ENCODE measurements around the gene FOSL1.

The FOSL1 gene

DNA sequence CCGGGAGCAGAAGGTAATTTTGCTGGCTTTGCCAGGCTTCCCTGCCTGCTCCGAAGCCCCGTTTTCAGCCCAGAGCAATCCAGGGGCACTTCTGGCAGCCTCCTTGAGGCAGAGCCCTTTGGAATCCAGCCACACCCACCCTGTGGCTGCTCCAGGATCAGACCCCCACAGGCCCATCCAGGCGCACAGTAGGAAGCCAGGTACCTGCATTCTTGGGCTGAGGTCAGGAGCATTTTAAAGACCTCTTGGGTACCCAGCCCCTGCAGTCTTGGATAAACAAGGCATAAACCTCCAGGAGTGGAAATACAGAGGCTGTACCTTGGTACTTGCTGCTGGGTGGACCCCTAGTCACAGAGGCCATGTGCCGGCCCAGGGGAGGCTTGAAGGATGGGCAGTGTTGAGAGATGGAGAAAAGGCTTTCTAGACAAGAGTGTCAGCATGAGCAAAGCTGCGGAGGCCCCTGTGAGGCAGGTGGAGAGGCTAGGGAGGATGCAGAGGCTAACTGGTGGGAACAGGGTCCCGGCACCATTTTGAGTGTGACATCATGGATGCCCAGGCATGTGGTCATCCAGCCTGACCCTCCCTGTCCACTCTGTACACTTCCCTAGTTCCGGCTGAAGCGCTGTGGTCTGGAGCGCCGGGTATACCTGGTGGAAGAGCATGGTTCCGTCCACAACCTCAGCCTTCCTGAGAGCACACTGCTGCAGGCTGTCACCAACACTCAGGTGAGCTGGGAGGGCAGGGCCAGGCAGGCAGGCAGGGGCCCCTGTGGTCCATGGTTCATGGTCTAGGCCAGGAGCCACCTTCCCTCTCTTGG lies 36.1 kb downstream of the FOSL1 start:
- no peak for DNase-seq

GRCh38 chr11:65862941-65863888 lies 37.0 kb downstream of the FOSL1 start:
- no peak for DNase-seq

DNA sequence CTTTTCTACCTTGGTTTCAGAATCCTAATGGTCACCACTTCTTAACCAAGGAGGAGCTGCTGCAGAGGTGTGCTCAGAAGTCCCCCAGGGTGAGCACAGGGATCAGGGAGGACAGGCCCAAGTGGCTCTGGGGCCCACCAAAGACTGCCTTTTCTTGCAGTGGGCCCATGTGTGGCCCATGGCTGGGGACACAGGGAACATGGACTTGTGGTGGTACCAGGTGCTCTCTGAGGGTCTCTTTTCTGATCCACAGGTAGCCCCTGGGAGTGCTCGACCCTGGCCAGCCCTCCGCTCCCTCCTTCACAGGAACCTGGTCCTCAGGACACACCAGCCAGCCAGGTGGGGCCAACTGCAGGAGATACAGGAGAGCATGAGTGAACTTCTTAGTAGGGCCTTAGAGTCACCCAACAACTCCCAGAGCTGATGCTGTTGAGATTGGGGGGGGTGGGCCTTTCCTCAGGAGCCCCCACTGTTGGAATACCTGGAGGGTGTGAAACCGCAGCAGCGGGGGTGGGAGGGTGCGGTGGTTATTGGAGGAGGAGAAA lies 37.9 kb downstream of the FOSL1 start:
- DNase-seq = no peak

DNA sequence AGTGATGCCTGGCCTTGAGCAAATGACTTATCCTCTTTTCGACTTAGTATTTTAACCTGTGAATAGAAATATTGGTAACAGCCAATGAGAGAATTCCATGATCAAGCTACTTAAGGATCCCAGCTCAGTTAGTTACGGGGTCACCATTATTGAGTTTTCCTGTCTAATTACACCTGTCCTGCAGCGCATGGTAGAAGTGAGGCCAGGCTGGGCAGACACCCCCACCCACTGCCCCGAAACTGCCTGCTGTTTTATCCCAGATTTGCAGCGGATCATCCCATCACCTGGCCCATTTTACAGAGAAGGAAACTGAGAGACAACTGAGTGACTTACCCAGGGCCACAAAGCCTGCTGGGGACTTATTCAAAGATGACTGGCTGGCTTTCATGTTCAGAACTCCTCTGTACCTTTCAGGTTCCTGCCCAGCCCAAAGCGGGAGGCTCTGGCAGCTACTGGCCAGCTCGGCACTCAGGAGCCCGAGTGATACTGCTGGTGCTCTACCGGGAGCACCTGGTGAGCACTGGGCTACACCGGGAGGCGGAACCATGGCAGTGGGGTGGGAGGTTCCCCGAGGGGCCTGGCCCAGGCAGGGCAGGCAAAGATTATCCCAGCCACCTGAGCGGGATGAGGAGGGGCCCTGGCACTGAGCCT lies 38.5 kb downstream of the FOSL1 start:
- DNase-seq = no peak

DNA sequence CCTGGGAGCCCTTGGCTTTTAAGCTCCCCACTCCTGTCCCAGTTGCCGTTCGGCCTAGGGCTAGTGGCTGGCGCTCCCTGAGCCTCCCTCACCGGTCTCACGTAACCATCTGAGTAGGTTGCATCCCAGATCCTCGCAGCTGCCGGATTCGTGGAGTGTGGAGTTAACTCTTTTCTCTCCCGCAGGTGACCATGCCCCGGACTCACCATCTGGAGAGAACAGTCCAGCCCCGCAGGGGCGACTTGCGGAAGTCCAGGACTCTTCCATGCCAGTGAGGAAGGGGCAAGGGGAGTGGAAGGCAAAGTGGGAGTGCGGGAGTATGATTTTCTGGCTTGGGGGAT lies 39.1 kb downstream of the FOSL1 start:
- no peak for DNase-seq

DNA sequence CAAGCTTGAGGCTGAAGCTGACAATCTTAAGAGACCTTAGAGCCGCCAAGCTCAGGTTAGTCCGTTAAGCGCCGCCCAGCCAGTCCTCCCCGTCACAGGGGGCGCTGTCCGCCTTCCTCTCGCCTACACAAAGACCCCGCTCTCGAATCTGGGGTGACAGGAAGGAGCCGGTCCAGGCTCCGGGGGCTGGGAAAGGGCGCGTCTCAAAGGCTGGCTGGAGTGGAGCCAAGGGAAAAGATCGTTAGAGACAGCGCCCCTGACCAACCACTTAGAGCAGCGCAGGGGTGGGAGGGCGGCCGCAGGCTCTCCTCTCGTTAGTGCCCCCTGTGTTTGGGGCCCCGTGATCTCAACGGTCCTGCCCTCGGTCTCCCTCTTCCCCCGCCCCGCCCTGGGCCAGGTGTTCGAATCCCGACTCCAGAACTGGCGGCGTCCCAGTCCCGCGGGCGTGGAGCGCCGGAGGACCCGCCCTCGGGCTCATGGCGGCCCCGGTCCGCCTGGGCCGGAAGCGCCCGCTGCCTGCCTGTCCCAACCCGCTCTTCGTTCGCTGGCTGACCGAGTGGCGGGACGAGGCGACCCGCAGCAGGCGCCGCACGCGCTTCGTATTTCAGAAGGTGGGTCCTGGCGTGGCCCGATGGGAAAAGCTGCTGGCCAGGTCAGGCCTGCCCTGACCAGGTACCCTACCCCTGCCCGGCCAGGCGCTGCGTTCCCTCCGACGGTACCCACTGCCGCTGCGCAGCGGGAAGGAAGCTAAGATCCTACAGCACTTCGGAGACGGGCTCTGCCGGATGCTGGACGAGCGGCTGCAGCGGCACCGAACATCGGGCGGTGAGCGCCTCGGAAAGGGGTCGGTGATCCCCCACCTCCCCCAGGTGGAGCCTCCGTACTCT lies 39.7 kb downstream of the FOSL1 start, which contains the start of gene MUS81:
Gene MUS81 (plus strand): TSS at position 156 of the 887 bp plus-strand sequence. CDS start 321 bp downstream, at position 477.
- DNase-seq = peak; percentile 99

DNA sequence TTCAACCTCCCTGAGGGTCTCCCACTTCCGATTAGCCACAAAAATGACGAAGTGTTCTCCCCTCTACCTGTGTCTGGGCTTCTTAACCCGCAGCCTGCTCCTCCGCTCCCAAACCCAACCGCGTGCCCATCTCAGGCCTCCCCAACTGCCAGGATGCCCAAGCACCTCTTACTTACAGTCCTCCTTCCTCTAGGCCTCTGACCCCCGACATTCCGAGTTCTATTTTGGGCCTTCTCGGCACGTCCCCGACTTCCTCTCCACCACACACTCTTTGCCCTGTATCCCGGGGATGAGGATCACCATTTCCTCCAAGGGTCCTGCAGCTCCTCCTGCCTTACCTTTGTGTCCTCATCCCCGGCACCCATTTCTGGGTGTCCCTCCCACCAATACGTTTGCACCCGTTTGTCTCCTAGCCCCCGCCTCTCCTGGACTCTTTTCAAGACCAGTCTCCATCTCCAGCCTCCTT lies 40.3 kb downstream of the FOSL1 start:
- DNase-seq = no peak

- DNase-seq = peak; percentile 100
Measured at GRCh38 chr11:65859095-65859811, 40.9 kb downstream of the FOSL1 start.

DNA sequence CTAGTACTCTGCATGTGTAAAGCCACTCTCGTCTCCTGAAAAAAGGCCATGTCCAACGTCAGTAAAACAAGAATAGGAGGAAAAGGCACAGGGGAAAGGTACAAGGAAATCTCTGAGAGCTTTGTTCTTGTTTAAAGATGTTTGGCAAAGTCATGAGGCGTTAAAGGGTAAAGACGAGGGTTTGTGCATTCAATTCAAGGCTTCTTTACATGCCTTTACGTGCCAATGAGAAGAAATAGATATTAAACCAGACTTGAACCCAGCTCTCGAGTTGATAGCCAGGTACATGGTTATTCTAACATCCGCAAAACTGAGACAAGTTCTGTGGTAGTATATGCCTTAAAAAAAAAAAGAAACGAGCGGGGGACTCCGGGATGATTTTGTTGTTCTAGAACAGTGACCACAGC lies 41.5 kb downstream of the FOSL1 start:
- no peak for DNase-seq

DNA sequence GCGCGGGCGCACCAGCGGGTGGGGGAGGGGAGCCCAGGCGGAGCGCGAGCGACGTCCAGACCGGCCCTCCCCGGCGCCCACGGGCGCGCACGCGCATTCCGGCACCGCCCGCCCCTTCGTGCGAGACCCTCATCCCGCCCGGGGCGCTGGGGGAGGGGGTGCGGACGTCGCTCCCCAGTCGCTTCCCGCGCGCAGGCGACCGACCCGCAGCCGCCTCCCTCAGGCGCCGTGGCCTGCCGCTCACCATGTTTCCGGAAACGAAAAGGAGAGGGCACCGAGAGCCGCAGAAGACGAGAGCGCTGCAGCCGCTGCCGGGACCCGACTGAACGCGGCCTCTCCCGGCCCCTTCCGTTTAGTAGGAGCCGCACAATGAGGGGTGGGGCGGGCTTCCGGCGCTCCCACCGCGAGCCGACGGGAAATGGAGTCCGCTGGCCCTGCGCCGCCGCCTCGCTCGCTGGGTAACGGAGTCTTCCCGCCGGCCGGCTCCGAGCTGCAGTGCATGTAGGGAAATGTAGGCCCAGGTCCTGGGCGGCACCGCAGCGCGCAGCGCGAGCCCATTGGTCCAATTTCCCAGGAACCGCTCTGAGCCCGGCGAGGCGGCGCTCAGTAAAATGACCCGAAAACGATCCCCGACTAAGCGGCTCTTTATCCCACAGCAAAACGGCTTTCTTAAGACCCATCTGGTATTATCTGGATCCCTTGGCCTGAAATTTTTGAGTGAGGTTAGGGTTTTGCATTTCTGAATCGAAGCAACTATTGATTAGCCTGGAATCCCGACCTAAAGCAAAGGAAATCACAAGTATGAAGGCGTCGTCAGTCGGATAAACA lies 42.1 kb downstream of the FOSL1 start, which contains the start of gene CFL1:
Gene CFL1 (minus strand): TSS at position 328 of the 828 bp plus-strand sequence. CDS start 81 bp downstream, at position 247.
- DNase-seq = peak; percentile 99

DNA sequence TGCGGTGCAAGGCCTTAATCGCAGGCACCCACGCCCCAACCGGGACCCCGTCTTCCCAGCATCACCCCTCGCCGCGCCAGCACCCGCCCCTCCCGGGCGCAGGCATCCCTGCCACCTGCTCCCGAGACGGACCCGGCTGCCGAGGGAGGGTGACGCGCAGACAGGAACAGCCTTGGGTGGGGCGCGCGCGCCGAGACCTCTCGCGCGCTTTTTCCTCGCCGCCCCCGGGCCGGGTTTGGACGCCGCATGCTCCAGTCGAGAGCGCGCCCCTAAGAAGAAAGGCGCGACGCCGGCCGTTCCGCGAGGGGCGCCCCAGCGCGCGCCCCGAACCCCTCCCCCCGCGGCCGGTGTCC lies 42.7 kb downstream of the FOSL1 start:
- no peak for DNase-seq

GRCh38 chr11:65856689-65857499 lies 43.3 kb downstream of the FOSL1 start:
- peak; percentile 56 for DNase-seq

GRCh38 chr11:65855927-65856363 lies 44.2 kb downstream of the FOSL1 start:
- DNase-seq = no peak

DNA sequence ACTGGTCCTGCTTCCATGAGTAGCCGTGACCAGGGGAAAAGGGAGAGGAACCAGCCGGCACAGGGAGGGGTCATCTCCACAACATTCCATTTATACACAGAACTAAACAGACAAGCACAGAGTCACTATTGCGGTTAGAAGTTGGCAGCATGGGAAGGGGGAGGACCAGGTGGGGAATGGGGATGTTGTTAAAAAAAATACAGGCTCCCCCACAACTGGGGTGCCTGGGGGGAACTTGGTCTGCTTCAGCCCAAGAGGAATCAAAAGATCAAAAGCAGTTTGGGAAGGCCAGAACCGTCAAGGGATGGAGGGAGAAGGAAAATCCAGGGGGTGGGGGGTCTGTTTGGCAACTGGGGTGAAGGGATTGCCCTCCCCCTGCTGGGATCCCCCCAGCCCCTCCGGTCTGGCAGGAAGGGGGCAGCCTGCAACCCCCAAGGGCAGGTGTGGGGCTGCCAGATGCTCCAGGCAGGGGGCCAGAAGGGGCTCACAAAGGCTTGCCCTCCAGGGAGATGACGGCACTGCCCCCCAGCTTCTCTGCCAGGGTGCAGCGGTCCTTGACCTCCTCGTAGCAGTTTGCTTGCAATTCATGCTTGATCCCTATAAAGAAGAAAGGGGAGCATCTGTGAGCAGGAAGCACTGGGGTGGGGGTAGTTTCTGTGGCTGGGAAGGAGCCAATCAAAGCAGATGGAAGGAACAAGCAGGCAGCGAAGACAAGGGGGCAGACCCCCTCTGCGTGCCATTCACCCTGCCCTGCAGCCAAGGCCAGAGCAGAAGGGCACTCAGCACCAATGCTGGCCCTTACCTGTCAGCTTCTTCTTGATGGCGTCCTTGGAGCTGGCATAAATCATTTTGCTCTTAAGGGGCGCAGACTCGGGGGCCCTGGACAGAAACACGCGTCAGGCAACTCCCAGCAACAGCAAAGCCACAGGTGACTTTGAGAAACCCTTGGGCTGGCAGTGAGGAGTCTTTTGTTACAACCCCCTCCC lies 45.0 kb downstream of the FOSL1 start:
- DNase-seq = no peak

- no peak for DNase-seq
Measured at GRCh38 chr11:65854161-65854592, 46.0 kb downstream of the FOSL1 start.

GRCh38 chr11:65853246-65853979 lies 46.8 kb downstream of the FOSL1 start:
- no peak for DNase-seq

Data from fibroblast of skin of scalp (primary cell).